IMR-90 (cell line): ENCODE data around the gene CNOT2. TPM values are rescaled to one million over a fixed set of nuclear protein-coding genes. Genes with fewer than 3 reads are reported as not detected.
A peak's percentile ranks its signal among the peaks of the same experiment; 100 is the strongest.

Experiments used
- ATAC-seq: fragments of 200-7000 bp; cut with Tn5 transposase; 2 replicates; pipeline ENCODE4 v1.9.1; 2020; ENCODE audit warnings: low read depth, mild to moderate bottlenecking, moderate library complexity
- BruUV-seq: library from RNA; stranded (reverse); fragments of 400-500 nt; replicated peaks from 2 replicates; lab custom pipeline; 2021; lab: Mats Ljungman, UMichigan
- CTCF ChIA-PET: fragments of 300-600 bp; formaldehyde crosslinking; extraction: SDS; loops from one replicate; lab custom pipeline; 2021; ENCODE audit warnings: antibody characterized with exemption; lab: Yijun Ruan, JAX
- POLR2A ChIA-PET: fragments of 300-600 bp; sonication (Branson Sonifier 250); formaldehyde crosslinking; loops from one replicate; lab custom pipeline; 2022; ENCODE audit warnings: antibody characterized with exemption; ENCODE audit not compliant: unreplicated experiment; lab: Charles Lee
- DNase-seq: peaks from one replicate; pipeline ENCODE4 v3.0.0; 2013
- H2AFZ ChIP-seq: replicated peaks from 2 replicates; pipeline ENCODE3; 2013; ENCODE audit warnings: low read length, mild to moderate bottlenecking; ENCODE audit not compliant: poor library complexity
- H2AK5ac ChIP-seq: 2 replicates; pipeline ENCODE4 v1.6.1; 2013; ENCODE audit warnings: low read depth, low read length, inconsistent platforms
- H2AK9ac ChIP-seq: replicated peaks from 2 replicates; pipeline ENCODE3; 2013; ENCODE audit warnings: mild to moderate bottlenecking, low read depth, low read length, moderate library complexity; ENCODE audit not compliant: poor library complexity
- H2BK120ac ChIP-seq: 2 replicates; pipeline ENCODE4 v1.6.1; 2013; ENCODE audit warnings: low read depth, low read length, inconsistent platforms
- H2BK15ac ChIP-seq: 3 replicates; pipeline ENCODE4 v1.6.1; 2013; ENCODE audit warnings: low read depth, low read length, inconsistent platforms
- H2BK20ac ChIP-seq: 2 replicates; pipeline ENCODE4 v1.6.1; 2013; ENCODE audit warnings: low read depth, mild to moderate bottlenecking, inconsistent platforms, low read length, moderate library complexity
- H2BK5ac ChIP-seq: 2 replicates; pipeline ENCODE4 v1.6.1; 2013; ENCODE audit warnings: mild to moderate bottlenecking, low read depth, low read length, inconsistent platforms; ENCODE audit not compliant: poor library complexity, severe bottlenecking
- H3K14ac ChIP-seq: replicated peaks from 2 replicates; pipeline ENCODE4 v1.6.1; 2013; ENCODE audit warnings: low read depth, low read length, inconsistent platforms
- H3K18ac ChIP-seq: 2 replicates; pipeline ENCODE4 v1.6.1; 2013; ENCODE audit warnings: low read depth, low read length, control low read depth
- H3K23ac ChIP-seq: 2 replicates; pipeline ENCODE4 v1.6.1; 2013; ENCODE audit warnings: low read depth, low read length, inconsistent platforms
- H3K27ac ChIP-seq: 2 replicates; pipeline ENCODE4 v1.5.1; 2013; ENCODE audit warnings: mild to moderate bottlenecking, control low read depth, low read length; ENCODE audit not compliant: insufficient read depth
- H3K27me3 ChIP-seq: 2 replicates; pipeline ENCODE4 v1.6.1; 2013; ENCODE audit warnings: low read length; ENCODE audit not compliant: control insufficient read depth, insufficient read depth
- H3K36me3 ChIP-seq: 2 replicates; pipeline ENCODE4 v1.6.1; 2013; ENCODE audit warnings: low read length, mixed read lengths; ENCODE audit not compliant: control insufficient read depth, insufficient read depth
- H3K4ac ChIP-seq: 2 replicates; pipeline ENCODE4 v1.6.1; 2013; ENCODE audit warnings: low read depth, low read length, inconsistent platforms
- H3K4me1 ChIP-seq: 2 replicates; pipeline ENCODE4 v1.6.1; 2013; ENCODE audit warnings: low read length, mixed read lengths; ENCODE audit not compliant: control insufficient read depth, insufficient read depth
- H3K4me2 ChIP-seq: 2 replicates; pipeline ENCODE4 v1.6.1; 2013; ENCODE audit warnings: low read depth, mild to moderate bottlenecking, control low read depth, low read length, moderate library complexity
- H3K4me3 ChIP-seq: 2 replicates; pipeline ENCODE4 v1.5.1; 2013; ENCODE audit warnings: low read depth, mild to moderate bottlenecking, control low read depth, low read length, moderate library complexity; ENCODE audit not compliant: insufficient read depth
- H3K56ac ChIP-seq: 2 replicates; pipeline ENCODE4 v1.6.1; 2013; ENCODE audit warnings: low read length, inconsistent platforms; ENCODE audit not compliant: insufficient read depth; ENCODE audit errors: extremely low read depth
- H3K79me1 ChIP-seq, 2 experiments: 2 replicates each; pipeline ENCODE4 v1.6.1; 2013; ENCODE audit warnings: low read length in 2 of 2, inconsistent platforms in 1 of 2, low read depth in 1 of 2
- H3K9ac ChIP-seq: 2 replicates; pipeline ENCODE4 v1.6.1; 2013; ENCODE audit warnings: low read depth, low read length, control low read depth
- H3K9me1 ChIP-seq: 2 replicates; pipeline ENCODE4 v1.6.1; 2013; ENCODE audit warnings: low read length, inconsistent platforms; ENCODE audit not compliant: insufficient read depth
- H3K9me3 ChIP-seq: 2 replicates; pipeline ENCODE4 v1.6.1; 2013; ENCODE audit warnings: low read length; ENCODE audit not compliant: control insufficient read depth, insufficient read depth
- H4K20me1 ChIP-seq: 2 replicates; pipeline ENCODE4 v1.6.1; 2013; ENCODE audit warnings: low read length, inconsistent platforms; ENCODE audit not compliant: insufficient read depth
- H4K5ac ChIP-seq: 2 replicates; pipeline ENCODE4 v1.6.1; 2013; ENCODE audit warnings: mild to moderate bottlenecking, low read depth, low read length, control low read depth
- H4K8ac ChIP-seq, 2 experiments: 2 replicates each; pipeline ENCODE4 v1.6.1; 2013; ENCODE audit warnings: low read depth in 2 of 2, low read length in 2 of 2, control low read depth in 1 of 2, inconsistent platforms in 1 of 2
- H4K91ac ChIP-seq: 2 replicates; pipeline ENCODE4 v1.6.1; 2013; ENCODE audit warnings: low read depth, low read length, inconsistent platforms; ENCODE audit not compliant: insufficient read depth
- BHLHE40 ChIP-seq: fragments of 150-350 bp; IDR thresholded peaks from 2 replicates; pipeline ENCODE4 v1.6.1; 2016; ENCODE audit warnings: mild to moderate bottlenecking, low read depth, low read length
- CHD1 ChIP-seq: IDR thresholded peaks from 2 replicates; pipeline ENCODE4 v1.6.1; 2012; ENCODE audit warnings: low read depth, low read length, improper control_type of control experiment
- MAZ ChIP-seq: IDR thresholded peaks from 2 replicates; pipeline ENCODE4 v1.6.1; 2012; ENCODE audit warnings: low read depth, mild to moderate bottlenecking, low read length, improper control_type of control experiment, moderate library complexity, borderline replicate concordance
- NFE2L2 ChIP-seq: fragments of 150-350 bp; IDR thresholded peaks from 2 replicates; pipeline ENCODE4 v1.6.1; 2016; ENCODE audit warnings: low read depth, mild to moderate bottlenecking, low read length
- POLR2A ChIP-seq: IDR thresholded peaks from 2 replicates; pipeline ENCODE4 v1.6.1; 2012; ENCODE audit warnings: mild to moderate bottlenecking, low read depth, low read length
- WGBS, 2 experiments: methylation state at CpG; one replicate each; pipeline versions ENCODE4 v1.1.5 to v1.1.7; 2013; ENCODE audit warnings: missing lambda C conversion rate in 2 of 2; ENCODE audit not compliant: insufficient read length in 1 of 2; ENCODE audit errors: extremely low coverage in 2 of 2; 5-methylcytosine and 5-hydroxymethylcytosine counted together
- dilution Hi-C: fragments of 300-500 bp; cut with HindIII; formaldehyde crosslinking; loops from one replicate; pipeline ENCODE4 v1.14.3; 2018; ENCODE audit warnings: low sequenced_read_pairs; ENCODE audit not compliant: unreplicated experiment
- in situ Hi-C: fragments of 300-500 bp; cut with MboI; formaldehyde crosslinking; loops from 3 replicates; pipeline ENCODE4 v1.14.3; 2019; ENCODE audit warnings: low sequenced_read_pairs, inconsistent platforms, mixed read lengths
- intact Hi-C: fragments of 100-400 bp; cut with micrococcal nuclease; formaldehyde crosslinking; loops from 2 replicates; pipeline ENCODE4 v1.10.0; 2022
- polyA plus RNA-seq, 3 experiments: library from polyadenylated mRNA; depleted of rRNA; stranded (reverse); fragments of >200 nt; gene quantifications; 2 replicates each; pipeline ENCODE4 v1.2.3, GENCODE V29; 2012; ENCODE audit warnings: low replicate concordance in 1 of 3
- total RNA-seq: library from RNA; depleted of rRNA; stranded (reverse); fragments of >200 nt; gene quantifications from 2 replicates; pipeline ENCODE4 v1.2.3, GENCODE V29; 2012

Gene CNOT2
- total and polyA plus RNA-seq, 2 of the 4 experiments (the other 2 are of a cell fraction): 63.4 to 159 TPM

GRCh38 chr12:70255311-70255710 lies 12.1 kb downstream of the CNOT2 start:
- peak; percentile 84 for ATAC-seq
- POLR2A ChIA-PET: no interaction called here

More at GRCh38 chr12:70255311-70255710, 12.1 kb downstream of the CNOT2 start:
- Histone ChIP-seq H3K4me2 (peak overlapping the region; percentile 23), H4K5ac (no peak overlapping the region), H3K56ac (no peak overlapping the region), H4K91ac (no peak overlapping the region), H2AK5ac (no peak overlapping the region), H2AFZ (no peak overlapping the region), H3K9me1 (peaks cover 3% of the 10 kb centered on the region; the same call in 1 of the 2 replicates), H2BK5ac (peak overlapping the region; percentile 80), H3K27ac (no peak overlapping the region), H3K79me1 (peaks cover 9 to 48% of the 10 kb centered on the region in 2 experiments; a peak in 3 of 4 replicates), H3K9ac (peak overlapping the region; percentile 39; the same call in 1 of the 2 replicates), H3K14ac (no peak overlapping the region), H3K18ac (no peak overlapping the region), H3K27me3 (no peaks in the 10 kb centered on the region), H2AK9ac (no peak overlapping the region), H3K4me3 (no peak overlapping the region), H3K4me1 (peaks cover 7% of the 10 kb centered on the region), H3K23ac (no peak overlapping the region), H2BK120ac (no peak overlapping the region), H2BK20ac (no peak overlapping the region), H4K8ac (peak overlapping the region; percentile 55 to 64; a peak in 2 of 4 replicates), H3K4ac (no peak overlapping the region; the same call in 1 of the 2 replicates), H3K9me3 (no peaks in the 10 kb centered on the region), H3K36me3 (no peaks in the 10 kb centered on the region), H2BK15ac (no peak overlapping the region), H4K20me1 (peaks cover 43% of the 10 kb centered on the region; the same call in 1 of the 2 replicates)
- in situ Hi-C loops: no loop called here
- intact Hi-C loops: no loop called here
- peak; percentile 54 for DNase-seq
- TF ChIP-seq POLR2A (no peak), BHLHE40 (no peak), NFE2L2 (no peak), MAZ (no peak), CHD1 (no peak)
- dilution Hi-C loops: no loop called here
- BruUV-seq: no TSS peak
- WGBS, 2 experiments: no CpG with 5 or more reads among the region's 3 CpGs
- CTCF ChIA-PET: no interaction called here
